OCI-LY7 (cell line): ENCODE measurements around the gene ACER3. TPM values are rescaled to one million over a fixed set of nuclear protein-coding genes. Genes with fewer than 3 reads are reported as not detected.

Experiments
- BruUV-seq: library from RNA; stranded (reverse); fragments of 400-500 nt; replicated peaks from 2 replicates; lab custom pipeline; 2021; lab: Mats Ljungman, UMichigan
- CTCF ChIA-PET: fragments of 300-600 bp; sonication (Branson Sonifier 250); formaldehyde crosslinking; loops from one replicate; lab custom pipeline; 2022; ENCODE audit warnings: antibody characterized with exemption; ENCODE audit not compliant: unreplicated experiment; lab: Charles Lee
- POLR2A ChIA-PET: fragments of 300-600 bp; sonication (Branson Sonifier 250); formaldehyde crosslinking; loops from one replicate; lab custom pipeline; 2022; ENCODE audit warnings: antibody characterized with exemption; lab: Charles Lee
- DNase-seq: peaks from one replicate; pipeline ENCODE4 v3.0.0-alpha.2; 2015; ENCODE audit warnings: low spot score
- H2AFZ ChIP-seq: fragments of 200-600 bp; sonication (generic), shearing (Covaris generic); 2 replicates; pipeline ENCODE4 v1.6.1; 2014; ENCODE audit warnings: mild to moderate bottlenecking, antibody characterized with exemption, low read length, moderate library complexity
- H3K27ac ChIP-seq: fragments of 200-600 bp; sonication (generic); 2 replicates; pipeline ENCODE4 v1.5.1; 2014; ENCODE audit warnings: mixed run types, low read depth, mild to moderate bottlenecking, moderate library complexity, low read length, inconsistent platforms; ENCODE audit not compliant: poor library complexity, severe bottlenecking
- H3K36me3 ChIP-seq: fragments of 200-600 bp; sonication (generic); 2 replicates; pipeline ENCODE4 v1.6.1; 2014; ENCODE audit warnings: mild to moderate bottlenecking, antibody characterized with exemption, low read length, moderate library complexity, mixed read lengths; ENCODE audit not compliant: insufficient read depth
- H3K4me1 ChIP-seq: fragments of 200-600 bp; sonication (generic); 2 replicates; pipeline ENCODE4 v1.5.1; 2014; ENCODE audit warnings: mild to moderate bottlenecking, low read length; ENCODE audit not compliant: insufficient read depth, poor library complexity, severe bottlenecking
- H3K4me2 ChIP-seq: fragments of 200-600 bp; sonication (generic); 2 replicates; pipeline ENCODE4 v1.6.1; 2014; ENCODE audit warnings: mild to moderate bottlenecking, low read length
- H3K4me3 ChIP-seq: fragments of 200-600 bp; sonication (generic); 2 replicates; pipeline ENCODE4 v1.5.1; 2014; ENCODE audit warnings: mild to moderate bottlenecking, low read depth, low read length; ENCODE audit not compliant: poor library complexity, severe bottlenecking
- H3K79me2 ChIP-seq: fragments of 200-600 bp; sonication (generic); 2 replicates; pipeline ENCODE4 v1.6.1; 2016; ENCODE audit warnings: low read depth, mild to moderate bottlenecking, low read length, moderate library complexity, mixed read lengths; ENCODE audit not compliant: insufficient read depth
- H3K9me2 ChIP-seq: fragments of 200-600 bp; sonication (generic); 2 replicates; pipeline ENCODE4 v1.6.1; 2016; ENCODE audit warnings: mild to moderate bottlenecking, low read length, mixed read lengths; ENCODE audit not compliant: insufficient read depth
- H3K9me3 ChIP-seq: fragments of 200-600 bp; sonication (generic); 2 replicates; pipeline ENCODE4 v1.6.1; 2014; ENCODE audit warnings: mild to moderate bottlenecking, mixed run types, low read length, mixed read lengths
- H4K20me1 ChIP-seq: fragments of 200-600 bp; sonication (generic); 2 replicates; pipeline ENCODE4 v1.6.1; 2014; ENCODE audit warnings: mild to moderate bottlenecking, antibody characterized with exemption, low read length, moderate library complexity, mixed read lengths; ENCODE audit not compliant: insufficient read depth
- EZH2phosphoT487 ChIP-seq: fragments of 200-600 bp; sonication (generic); IDR thresholded peaks from 2 replicates; pipeline ENCODE4 v1.6.1; 2018; ENCODE audit warnings: low read depth, borderline replicate concordance, mild to moderate bottlenecking, mixed run types, antibody characterized with exemption, low read length, moderate library complexity, mixed read lengths
- intact Hi-C: fragments of 100-400 bp; cut with micrococcal nuclease; formaldehyde crosslinking; loops from one replicate; pipeline ENCODE4 v1.10.0; 2022; ENCODE audit not compliant: unreplicated experiment
- total RNA-seq, 2 experiments: library from RNA; depleted of rRNA in 1 of 2; stranded (reverse); fragments of >200 nt in 1 of 2; shearing (Covaris generic) in 1 of 2; gene quantifications; 2 replicates each; pipeline ENCODE4 v1.2.3, GENCODE V29; 2014 to 2022
- TF ChIP-seq, protein P1 (sequence below): fragments of 200-600 bp; sonication (generic); conservative IDR thresholded peaks from 2 replicates; pipeline ENCODE4 v1.5.1; 2014; ENCODE audit warnings: mild to moderate bottlenecking, antibody characterized with exemption, low read length, moderate library complexity, mixed read lengths

The ACER3 gene
- total RNA-seq, 2 experiments from 2014 or later, result 3.0 to 12.2 TPM

DNA sequence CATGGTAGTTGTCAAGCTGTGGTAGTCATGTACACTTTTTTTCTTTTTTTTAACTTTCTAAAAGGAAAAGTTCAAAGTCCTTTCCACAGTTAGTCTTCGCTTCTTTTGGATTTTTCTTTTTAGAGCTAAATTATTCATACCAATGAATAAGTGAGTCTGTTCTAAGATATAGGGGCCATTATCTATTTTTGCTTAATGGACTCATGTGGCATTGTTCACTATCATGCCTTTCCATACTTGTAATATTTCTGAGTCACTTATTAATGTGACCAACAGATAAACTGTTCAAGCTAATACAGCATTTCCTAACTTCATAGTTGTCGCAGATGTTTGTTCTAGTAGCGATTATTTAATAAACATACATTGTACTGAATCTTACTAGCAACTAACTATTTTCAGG, 165.5 kb downstream of the ACER3 start:
- no TSS peak for BruUV-seq
- Histone ChIP-seq H3K27ac (no peak overlapping the region), H3K79me2 (no peaks in the 10 kb centered on the region), H3K9me2 (no peaks in the 10 kb centered on the region), H3K4me1 (no peaks in the 10 kb centered on the region), H3K4me2 (no peak overlapping the region), H3K36me3 (no peaks in the 10 kb centered on the region), H4K20me1 (no peaks in the 10 kb centered on the region), H2AFZ (no peak overlapping the region), H3K4me3 (no peak overlapping the region), H3K9me3 (no peaks in the 10 kb centered on the region)
- TF ChIP-seq, protein P1, sequence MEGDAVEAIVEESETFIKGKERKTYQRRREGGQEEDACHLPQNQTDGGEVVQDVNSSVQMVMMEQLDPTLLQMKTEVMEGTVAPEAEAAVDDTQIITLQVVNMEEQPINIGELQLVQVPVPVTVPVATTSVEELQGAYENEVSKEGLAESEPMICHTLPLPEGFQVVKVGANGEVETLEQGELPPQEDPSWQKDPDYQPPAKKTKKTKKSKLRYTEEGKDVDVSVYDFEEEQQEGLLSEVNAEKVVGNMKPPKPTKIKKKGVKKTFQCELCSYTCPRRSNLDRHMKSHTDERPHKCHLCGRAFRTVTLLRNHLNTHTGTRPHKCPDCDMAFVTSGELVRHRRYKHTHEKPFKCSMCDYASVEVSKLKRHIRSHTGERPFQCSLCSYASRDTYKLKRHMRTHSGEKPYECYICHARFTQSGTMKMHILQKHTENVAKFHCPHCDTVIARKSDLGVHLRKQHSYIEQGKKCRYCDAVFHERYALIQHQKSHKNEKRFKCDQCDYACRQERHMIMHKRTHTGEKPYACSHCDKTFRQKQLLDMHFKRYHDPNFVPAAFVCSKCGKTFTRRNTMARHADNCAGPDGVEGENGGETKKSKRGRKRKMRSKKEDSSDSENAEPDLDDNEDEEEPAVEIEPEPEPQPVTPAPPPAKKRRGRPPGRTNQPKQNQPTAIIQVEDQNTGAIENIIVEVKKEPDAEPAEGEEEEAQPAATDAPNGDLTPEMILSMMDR, result no peak
- no peak for TF ChIP-seq EZH2phosphoT487
- intact Hi-C loops, result no loop called here
- ChIA-PET POLR2A (no interaction called here), CTCF (no interaction called here)
- DNase-seq, result no peak

DNA sequence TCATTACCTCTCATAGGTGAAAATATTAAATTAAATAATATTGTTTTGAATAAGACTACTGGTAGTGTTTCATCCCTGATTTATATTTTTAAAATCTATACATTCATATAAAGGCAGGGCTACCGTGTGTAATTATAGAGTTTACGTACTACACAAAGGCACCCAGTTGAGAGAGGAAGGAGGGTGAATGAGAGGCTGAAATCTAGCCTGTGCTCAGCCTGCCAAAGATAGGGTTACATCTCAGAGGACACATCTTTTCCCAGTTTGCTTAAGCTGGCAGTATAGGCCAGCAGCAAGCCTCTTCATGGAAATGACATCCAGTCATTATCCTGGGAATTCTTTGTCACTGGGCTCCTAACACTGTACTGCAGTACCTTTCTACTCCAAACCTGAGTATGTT, 166.0 kb downstream of the ACER3 start:
- H4K20me1 ChIP-seq, result no peaks in the 10 kb centered on the region
- no peaks in the 10 kb centered on the region for H3K9me3 ChIP-seq
- ChIA-PET CTCF (no interaction called here), POLR2A (interaction anchor here (1.2 kb wide), 1 partner anchor 37 kb away, joined by 3 read pairs; no protein-coding TSS in a partner anchor)
- H3K4me3 ChIP-seq, result no peak overlapping the region
- no TSS peak for BruUV-seq
- H3K27ac ChIP-seq, result no peak overlapping the region
- H3K36me3 ChIP-seq, result no peaks in the 10 kb centered on the region
- H3K9me2 ChIP-seq, result no peaks in the 10 kb centered on the region
- H3K4me2 ChIP-seq, result no peak overlapping the region
- no peaks in the 10 kb centered on the region for H3K4me1 ChIP-seq
- H2AFZ ChIP-seq, result no peak overlapping the region
- TF ChIP-seq, protein P1, result no peak
- no peak for TF ChIP-seq EZH2phosphoT487
- no peaks in the 10 kb centered on the region for H3K79me2 ChIP-seq
- intact Hi-C loops, result no loop called here
- DNase-seq, result no peak

DNA sequence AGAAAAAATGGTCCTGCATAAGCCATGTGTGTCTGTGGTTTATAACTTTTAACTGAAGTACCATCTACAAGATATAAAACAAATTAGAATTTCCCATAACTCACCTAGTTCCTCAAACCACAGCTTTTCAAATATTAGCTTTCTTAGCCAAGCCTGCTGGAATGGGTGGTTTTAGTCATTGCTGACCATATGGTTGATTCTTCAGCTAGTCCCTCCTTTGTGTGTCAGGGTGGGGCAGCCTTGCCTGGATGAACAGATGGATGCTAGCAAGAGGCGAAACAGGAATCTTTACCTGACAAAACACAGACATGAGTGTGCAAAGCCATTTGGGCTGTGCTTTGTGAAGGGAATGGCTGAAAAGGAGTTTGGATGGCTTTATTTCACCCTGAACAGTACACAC, 166.6 kb downstream of the ACER3 start:
- H3K79me2 ChIP-seq, result no peaks in the 10 kb centered on the region
- H3K9me2 ChIP-seq, result no peaks in the 10 kb centered on the region
- no peak overlapping the region for H3K4me2 ChIP-seq
- no peak overlapping the region for H3K27ac ChIP-seq
- no peaks in the 10 kb centered on the region for H3K4me1 ChIP-seq
- no peak for TF ChIP-seq EZH2phosphoT487
- TF ChIP-seq, protein P1, result no peak
- no peaks in the 10 kb centered on the region for H3K36me3 ChIP-seq
- H3K9me3 ChIP-seq, result no peaks in the 10 kb centered on the region
- POLR2A ChIA-PET, result interaction anchor here (1.2 kb wide), 1 partner anchor 37 kb away, joined by 3 read pairs; no protein-coding TSS in a partner anchor
- BruUV-seq, result no TSS peak
- H3K4me3 ChIP-seq, result no peak overlapping the region
- DNase-seq, result no peak
- no peaks in the 10 kb centered on the region for H4K20me1 ChIP-seq
- CTCF ChIA-PET, result no interaction called here
- intact Hi-C loops, result no loop called here
- no peak overlapping the region for H2AFZ ChIP-seq
